ENCODE data around the gene HAUS3.
A peak's percentile ranks its signal among the peaks of the same experiment; 100 is the strongest.

The HAUS3 gene

GRCh38 chr4:2264481-2265041 lies 22.6 kb upstream of the HAUS3 start:
- DNase-seq (ENCODE audit: low read depth in 2 of 2, low spot score in 1 of 2) = no peak

- no peak for DNase-seq (ENCODE audit: low read depth in 2 of 2, low spot score in 1 of 2)
Observed at GRCh38 chr4:2263926-2264321, 22.0 kb upstream of the HAUS3 start.

- no peak for DNase-seq (ENCODE audit: low read depth in 2 of 2, low spot score in 1 of 2)
Observed at GRCh38 chr4:2262944-2263250, 21.0 kb upstream of the HAUS3 start.

GRCh38 chr4:2262145-2262943 lies 20.4 kb upstream of the HAUS3 start:
- DNase-seq (ENCODE audit: low read depth in 2 of 2, low spot score in 1 of 2) = peak; percentile 88 to 97

- DNase-seq (ENCODE audit: low read depth in 2 of 2, low spot score in 1 of 2) = no peak
Observed at GRCh38 chr4:2261853-2262144, 19.9 kb upstream of the HAUS3 start, which contains the start of gene MXD4. TSS of gene MXD4 (minus strand) at chr4:2262109. CDS start at chr4:2261980, 129 bp downstream.

GRCh38 chr4:2261110-2261852 lies 19.4 kb upstream of the HAUS3 start:
- DNase-seq (ENCODE audit: low read depth in 2 of 2, low spot score in 1 of 2) = no peak

- no peak for DNase-seq (ENCODE audit: low read depth in 2 of 2, low spot score in 1 of 2)
Observed at GRCh38 chr4:2260344-2261109, 18.6 kb upstream of the HAUS3 start.

GRCh38 chr4:2259541-2260343 lies 17.8 kb upstream of the HAUS3 start:
- DNase-seq (ENCODE audit: low read depth in 2 of 2, low spot score in 1 of 2) = no peak

- DNase-seq (ENCODE audit: low read depth in 2 of 2, low spot score in 1 of 2) = no peak
Observed at GRCh38 chr4:2259036-2259540, 17.2 kb upstream of the HAUS3 start.

GRCh38 chr4:2258091-2259035 lies 16.4 kb upstream of the HAUS3 start:
- DNase-seq (ENCODE audit: low read depth in 2 of 2, low spot score in 1 of 2) = no peak

GRCh38 chr4:2257361-2258081 lies 15.6 kb upstream of the HAUS3 start:
- no peak for DNase-seq (ENCODE audit: low read depth in 2 of 2, low spot score in 1 of 2)

GRCh38 chr4:2256781-2257191 lies 14.9 kb upstream of the HAUS3 start:
- DNase-seq (ENCODE audit: low read depth in 2 of 2, low spot score in 1 of 2) = no peak

GRCh38 chr4:2256156-2256731 lies 14.3 kb upstream of the HAUS3 start:
- no peak for DNase-seq (ENCODE audit: low read depth in 2 of 2, low spot score in 1 of 2)

GRCh38 chr4:2255501-2256155 lies 13.7 kb upstream of the HAUS3 start:
- no peak for DNase-seq (ENCODE audit: low read depth in 2 of 2, low spot score in 1 of 2)

- no peak for DNase-seq (ENCODE audit: low read depth in 2 of 2, low spot score in 1 of 2)
Observed at GRCh38 chr4:2254665-2255500, 13.0 kb upstream of the HAUS3 start.

- no peak for DNase-seq (ENCODE audit: low read depth in 2 of 2, low spot score in 1 of 2)
Observed at GRCh38 chr4:2253160-2254084, 11.5 kb upstream of the HAUS3 start.

Measured in stimulated activated CD8-positive, alpha-beta memory T cell treated with anti-CD3 and anti-CD28 coated beads, Interleukin-4, amount 100 ng/mL, for 4 hours (primary cell).